GM19324 (cell line): ENCODE measurements around the gene TUBGCP6.
A peak's percentile ranks its signal among the peaks of the same experiment; 100 is the strongest.

Experiments
- ATAC-seq: cut with Tn5 transposase; IDR thresholded peaks from one replicate; pipeline ENCODE4 v1.9.1; 2021; ENCODE audit warnings: mild to moderate bottlenecking, moderate library complexity; ENCODE audit not compliant: unreplicated experiment, low FRiP score

The TUBGCP6 gene

DNA sequence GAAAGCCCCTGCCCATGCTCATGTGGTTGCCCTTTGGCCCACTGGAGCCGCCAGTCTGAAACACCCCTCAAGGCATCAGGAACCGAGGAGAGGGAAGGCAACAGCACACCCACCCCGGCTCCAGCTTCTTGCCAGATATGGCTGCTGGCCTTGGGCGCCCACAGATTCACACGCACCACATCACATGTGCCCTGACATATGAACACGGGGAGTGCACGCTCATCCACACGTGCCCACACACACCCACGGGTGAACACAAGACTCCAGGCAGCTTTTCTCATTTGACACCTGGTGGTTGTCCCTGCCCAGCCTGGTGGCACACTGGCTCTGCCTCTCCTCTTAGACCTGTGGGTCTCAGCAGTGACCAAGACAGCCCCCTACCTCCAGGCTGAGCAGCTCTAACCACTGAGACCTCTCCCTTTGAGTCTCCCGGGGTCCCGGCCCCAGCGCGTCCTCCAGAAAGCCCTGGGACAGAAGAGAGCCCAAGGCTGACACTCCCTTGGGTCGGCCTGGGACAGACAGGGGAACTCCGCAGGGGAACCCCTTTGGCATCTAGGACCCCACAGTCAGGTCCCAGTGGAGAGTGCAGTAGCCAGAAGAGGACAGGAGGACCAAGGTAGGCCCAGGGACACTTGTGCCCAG lies 19.4 kb upstream of the TUBGCP6 start:
- ATAC-seq, result no peak

DNA sequence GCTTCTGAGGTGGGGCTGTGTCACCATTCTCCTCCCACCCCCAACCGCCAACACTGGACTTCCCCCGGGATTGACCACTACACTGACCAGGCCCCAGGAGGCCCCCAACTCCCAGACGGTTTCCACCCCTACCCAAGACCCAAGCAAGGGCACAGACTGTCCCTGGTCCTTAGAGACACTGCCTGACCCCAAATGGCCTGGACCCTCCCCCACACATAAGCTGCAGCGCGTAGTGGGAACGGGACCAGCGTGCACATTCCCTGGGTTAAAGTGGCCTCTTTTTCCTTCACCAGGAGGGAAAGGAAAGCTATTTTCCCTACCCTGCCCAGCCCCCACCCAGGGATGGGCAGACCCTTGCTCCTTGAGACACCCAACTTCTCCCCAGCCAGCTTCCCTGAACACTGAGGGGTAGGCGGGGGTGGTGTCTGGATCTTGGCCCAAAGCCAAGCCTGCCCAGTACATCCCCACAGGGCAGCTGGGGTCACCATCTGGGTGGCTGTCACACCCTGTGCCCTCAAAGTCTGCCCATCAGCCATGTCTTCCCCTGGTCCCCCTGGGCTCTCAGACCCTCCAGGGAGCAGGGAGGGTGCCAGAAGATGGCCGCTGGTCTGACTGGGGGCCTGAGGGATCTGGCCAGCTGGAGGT lies 18.3 kb upstream of the TUBGCP6 start:
- ATAC-seq, result no peak

DNA sequence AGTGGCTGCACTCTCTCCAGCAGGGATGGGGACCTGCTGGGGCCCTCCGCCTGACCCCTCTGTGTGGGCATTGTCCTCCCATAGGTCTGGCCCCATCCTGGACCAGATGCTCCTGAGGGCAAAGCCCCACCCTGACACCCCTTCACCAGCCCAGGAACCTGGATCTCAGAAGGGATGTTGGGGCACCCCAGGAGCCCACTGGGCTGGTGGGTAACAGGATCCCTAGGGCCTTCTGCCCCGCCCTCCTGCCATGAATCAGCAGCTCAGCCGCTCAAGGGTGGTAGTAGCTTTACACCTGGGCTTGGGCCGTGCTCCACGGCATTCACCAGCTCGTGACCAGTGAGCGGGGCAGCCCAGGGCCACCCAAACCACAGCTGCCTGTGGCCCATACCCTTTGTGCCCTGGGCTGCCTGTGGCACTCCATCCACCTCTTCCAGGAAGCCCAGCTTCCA lies 17.7 kb upstream of the TUBGCP6 start:
- no peak for ATAC-seq

DNA sequence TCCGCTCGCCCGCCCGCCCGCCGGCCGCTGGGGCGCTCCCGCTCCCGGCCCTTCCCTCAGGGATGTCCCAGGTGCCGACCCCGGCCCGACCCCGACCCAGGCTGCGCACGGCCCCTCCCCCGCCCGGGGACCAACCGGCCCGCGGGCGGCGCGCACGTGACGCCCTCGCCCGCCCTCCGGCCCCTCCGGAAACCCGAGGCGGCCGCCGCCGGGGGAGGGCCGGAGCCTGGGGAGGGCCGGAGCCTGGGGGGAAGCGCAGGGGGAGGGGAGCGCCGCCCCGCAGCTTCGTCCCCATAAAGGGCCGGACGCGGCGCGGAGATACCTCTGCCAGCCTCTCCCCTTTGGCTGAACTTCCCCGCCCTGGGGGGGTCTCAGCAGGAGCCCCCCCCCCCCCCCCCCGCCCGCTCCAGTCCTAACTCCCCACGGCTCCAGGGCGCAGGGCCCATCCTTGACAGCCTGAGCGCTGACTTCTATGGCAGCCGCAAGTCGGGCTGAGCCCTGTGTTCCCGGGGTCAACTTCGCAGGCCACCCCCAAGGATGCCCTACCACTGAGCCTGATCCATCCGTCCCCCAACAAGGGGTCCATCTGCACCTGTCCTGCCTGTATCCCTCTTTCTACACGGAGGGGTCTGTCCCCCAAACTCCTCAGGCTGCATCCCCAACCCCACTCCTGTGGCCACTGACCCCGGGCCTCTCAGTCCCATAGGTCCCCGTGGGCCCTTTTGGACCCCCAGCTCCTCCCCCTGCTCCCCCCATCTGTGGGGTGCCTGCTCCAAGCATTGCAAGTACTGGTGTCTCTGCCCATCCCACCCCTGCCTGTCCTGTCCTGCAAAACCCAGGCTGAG lies 17.0 kb upstream of the TUBGCP6 start, which contains the start of gene MAPK12:
MAPK12 (minus strand) TSS at position 69 of the 845 bp plus-strand sequence. CDS start 174 bp downstream, outside the sequence.
- peak; percentile 47 for ATAC-seq

DNA sequence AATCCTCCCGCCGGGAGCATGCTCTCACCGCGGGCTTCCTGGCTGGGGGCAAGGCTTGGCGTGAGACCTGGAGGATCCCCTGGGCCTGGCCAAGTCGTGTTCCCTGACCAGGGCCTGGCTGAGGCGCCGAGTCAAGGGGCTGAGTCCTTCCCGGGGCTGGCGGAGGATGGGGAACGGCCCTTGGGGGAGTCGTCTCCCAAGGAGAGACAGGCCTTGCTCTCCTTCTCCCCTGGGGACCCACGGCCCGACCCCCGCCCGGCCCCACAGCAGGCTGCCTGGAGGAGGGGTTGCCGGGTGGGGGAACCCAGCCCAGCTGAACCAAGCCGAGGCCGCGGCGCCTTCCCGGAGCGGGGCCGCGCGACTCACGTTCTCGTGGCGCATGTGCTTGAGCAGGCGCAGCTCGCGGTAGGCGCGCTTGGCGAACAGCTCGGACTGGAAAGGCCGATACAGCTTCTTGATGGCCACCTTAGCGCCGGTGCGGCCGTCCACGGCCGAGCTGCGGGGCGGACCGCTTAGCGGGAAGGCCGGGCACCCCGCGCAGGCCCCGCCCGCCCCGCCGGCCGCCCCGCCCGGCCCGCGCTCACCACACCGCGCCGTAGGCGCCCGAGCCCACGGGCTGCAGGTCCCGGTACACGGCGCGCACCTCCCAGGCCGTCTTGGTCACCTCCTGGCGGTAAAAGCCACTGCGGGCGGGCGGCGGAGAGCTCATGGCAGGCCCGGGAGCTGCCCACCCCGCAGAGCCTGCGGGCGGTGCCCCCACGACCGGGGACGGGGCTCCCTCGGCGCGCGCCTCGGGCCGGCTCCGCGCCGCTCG lies 16.2 kb upstream of the TUBGCP6 start:
- ATAC-seq, result peak; percentile 26

DNA sequence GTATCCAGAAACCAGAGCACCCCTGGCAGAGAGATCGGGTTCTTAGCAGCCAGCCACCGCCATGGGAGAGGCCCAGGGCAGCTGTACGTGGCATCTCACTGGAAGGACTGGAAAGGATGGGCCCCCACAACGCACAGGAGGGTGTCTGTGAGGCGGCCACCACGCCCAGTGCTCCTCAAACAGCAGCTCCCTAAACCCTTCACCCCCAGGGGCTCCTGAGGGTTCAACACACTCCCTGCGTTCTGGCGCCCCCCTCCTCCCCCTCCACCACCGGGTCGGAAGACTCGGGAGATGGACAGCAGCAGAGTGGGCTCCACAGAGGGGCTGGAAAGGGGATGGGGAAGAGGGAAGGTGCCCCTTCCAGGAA lies 15.6 kb upstream of the TUBGCP6 start:
- no peak for ATAC-seq

DNA sequence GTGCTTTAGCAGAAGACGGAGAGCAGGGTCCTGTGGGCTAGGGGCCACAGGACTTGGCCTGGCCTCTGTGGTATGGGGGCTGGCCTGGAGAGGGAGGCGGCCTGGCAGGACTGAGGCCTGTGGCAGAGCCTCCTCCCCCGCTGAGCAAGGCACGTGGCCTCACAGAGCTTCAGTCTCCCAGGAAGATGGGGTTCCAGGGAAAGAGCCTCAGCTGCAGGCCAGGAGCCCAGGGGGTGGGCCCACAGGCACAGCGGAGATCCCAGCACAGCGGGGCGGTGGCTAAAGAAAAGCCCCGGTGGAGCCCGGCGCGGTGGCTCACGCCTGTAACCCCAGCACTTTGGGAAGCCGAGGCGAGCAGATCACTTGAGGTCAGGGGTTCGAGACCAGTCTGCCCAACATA lies 14.5 kb upstream of the TUBGCP6 start:
- ATAC-seq, result no peak

DNA sequence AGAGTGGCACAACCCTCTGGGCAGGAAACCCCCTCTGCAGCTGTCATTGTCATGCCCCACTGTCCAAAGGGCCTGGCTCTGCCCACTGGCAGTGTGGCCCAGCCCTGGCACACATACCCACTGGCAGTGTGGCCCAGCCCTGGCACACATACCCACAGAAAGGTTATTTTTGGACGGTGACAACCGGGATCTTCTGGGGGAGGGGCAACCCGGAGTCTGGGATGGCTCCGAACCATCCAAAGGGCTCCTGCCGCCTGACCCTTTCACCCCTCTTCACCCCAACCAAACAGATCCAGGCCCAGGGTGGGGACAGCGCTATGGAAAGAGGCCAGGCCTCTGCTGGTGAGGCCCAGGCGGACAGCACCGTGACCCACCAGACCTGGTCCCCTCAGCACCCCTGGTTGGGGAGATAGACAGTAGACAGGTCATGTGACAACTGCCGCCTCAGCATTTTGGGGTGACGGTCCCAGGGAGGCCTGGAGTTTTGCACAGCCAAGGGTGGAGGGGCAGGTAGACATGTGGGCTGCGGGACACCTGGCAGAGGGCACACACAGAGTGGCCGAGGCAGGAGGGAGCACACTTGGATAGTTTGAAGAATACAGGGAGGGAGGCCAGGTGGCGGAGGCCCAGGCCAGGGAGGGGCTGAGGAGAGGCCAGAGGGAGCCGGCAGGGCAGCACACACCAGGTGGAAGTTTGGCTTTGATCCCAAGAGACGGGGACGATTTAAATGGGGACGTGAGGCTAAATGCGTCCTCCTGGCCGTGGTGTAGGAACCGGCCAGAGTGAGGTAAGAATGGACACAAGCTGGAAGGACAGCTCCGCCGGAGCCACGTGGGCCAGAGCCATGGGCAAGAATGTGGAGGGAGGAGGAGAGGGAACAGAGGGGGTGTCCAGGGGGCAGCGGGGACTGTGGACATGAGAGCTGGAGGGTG lies 13.8 kb upstream of the TUBGCP6 start:
- no peak for ATAC-seq

DNA sequence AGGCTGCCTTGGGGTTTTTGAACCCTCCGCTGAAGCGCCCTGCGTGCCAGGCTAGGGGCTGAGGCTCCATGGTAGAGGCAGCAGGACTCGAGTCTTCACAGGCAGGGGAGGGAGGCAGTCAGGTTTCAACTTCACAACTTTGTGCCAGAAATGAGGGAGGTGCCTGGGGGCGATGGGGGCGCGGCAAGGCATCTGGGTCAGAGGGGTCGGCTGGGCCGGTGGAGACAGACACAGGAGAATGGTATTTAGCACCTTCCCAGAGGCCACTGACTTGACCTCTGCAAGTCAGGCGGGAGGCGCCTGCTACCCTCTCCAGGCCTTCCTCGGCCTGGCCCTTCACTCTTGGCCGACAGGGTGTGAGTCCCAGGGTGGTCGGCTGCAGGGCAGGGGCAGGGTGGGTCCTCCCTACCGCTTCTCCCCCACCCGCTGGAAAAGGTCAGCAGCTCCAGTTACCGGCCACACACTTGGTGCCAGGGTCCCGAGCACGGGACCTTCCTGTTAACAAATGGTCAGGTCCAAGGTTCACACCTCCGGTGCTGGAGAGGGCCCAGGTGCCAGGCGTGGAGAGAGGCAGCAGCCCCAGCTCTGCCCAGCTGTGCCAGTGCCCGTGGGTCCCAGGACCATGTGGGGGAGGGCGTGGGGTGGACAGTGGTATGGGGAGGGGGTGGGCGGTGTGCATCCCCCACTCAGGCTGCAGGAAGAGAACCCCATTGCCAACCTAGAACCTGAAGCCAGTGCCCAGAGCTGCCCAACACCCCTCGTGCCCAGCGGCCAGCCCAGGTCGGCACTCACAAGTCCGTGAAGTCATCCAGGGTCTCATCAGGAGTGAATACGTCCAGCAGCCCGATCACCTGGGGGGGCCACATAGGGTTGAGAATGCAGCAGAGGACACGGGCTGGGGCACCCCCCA lies 12.9 kb upstream of the TUBGCP6 start:
- no peak for ATAC-seq

DNA sequence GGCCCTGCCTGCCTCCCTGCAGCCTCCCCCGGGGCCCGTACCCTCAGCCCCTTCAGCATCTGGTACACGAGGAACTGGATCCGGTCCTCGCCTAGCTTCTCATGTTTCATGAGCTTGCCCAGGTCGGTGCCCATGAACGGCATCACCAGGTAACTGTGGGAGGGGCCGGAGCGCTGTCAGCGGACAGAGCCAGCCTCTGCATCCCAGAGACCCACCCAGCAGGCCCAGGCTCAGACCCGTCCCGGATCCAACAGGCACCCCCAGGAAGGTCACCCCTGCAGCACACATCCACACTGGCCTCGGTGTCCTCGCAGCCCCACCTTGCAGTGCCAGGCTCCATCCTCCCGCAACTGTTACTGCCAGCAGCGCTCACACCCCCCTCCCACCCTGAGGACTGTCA lies 12.2 kb upstream of the TUBGCP6 start:
- no peak for ATAC-seq

DNA sequence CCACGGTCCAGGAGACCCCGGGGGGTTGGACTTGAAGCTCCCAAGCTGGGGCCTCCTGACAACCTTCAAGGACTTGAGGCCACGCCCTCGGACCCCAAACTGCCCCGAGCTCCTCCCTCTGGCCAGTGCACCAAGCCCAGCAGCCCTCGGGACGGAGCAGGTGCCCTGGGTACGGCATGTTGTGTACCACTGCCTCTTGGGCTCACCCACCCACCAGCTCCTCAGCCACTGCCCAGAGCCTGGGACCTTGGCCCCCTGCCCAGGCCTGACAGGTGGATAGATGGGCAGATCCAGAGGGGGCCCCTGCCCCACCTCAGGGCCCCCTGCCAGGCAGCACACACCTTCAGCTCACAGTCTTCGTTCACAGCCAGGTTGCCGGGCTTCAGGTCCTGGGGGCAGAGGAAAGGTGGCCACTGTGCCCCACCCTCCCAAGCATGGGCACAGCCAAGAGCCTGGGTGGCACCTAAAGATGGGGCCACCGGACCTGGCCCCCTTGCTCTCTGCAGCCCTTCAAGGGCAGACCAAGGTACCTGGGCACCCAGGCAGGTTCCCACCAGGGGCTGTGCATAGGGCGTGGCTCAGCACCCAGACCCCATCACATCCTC lies 11.5 kb upstream of the TUBGCP6 start:
- ATAC-seq, result no peak

DNA sequence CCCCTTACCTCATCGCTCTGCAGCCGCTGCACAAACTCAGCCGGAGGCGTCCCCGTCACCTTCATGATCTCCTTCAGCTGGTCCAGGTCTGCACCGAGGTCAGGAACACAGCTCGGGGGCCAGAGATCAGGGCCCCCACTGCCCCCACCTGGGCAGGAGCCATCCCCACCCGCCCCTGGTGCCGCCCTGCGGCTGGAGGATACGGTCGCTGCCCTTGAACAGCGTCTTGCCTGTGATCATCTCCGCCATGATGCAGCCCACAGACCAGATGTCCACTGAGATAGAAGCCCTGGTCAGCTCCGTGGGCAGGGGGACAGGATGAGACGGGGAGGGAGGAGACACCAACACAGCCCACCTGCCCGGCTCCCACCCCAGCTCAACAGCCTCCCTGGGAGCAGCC lies 10.8 kb upstream of the TUBGCP6 start:
- no peak for ATAC-seq

DNA sequence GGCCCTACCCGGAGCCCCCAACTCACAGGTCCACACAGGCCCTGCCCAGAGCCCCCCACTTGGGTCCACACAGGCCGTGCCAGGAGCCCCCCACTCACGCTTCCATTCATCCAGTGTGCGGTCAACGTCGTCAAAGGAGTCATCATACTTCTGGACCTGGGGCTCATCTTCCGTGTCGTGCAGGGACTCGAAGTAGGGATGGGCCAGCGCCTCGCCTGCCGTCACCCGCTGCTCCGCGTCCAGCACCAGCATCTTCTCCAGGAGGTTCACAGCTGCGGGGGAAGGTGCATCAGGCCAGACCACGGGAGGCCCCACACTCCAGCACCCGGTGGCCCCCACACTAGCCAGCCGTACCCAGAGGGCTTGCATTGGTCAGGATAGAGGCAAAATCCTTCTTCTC lies 10.3 kb upstream of the TUBGCP6 start:
- no peak for ATAC-seq

DNA sequence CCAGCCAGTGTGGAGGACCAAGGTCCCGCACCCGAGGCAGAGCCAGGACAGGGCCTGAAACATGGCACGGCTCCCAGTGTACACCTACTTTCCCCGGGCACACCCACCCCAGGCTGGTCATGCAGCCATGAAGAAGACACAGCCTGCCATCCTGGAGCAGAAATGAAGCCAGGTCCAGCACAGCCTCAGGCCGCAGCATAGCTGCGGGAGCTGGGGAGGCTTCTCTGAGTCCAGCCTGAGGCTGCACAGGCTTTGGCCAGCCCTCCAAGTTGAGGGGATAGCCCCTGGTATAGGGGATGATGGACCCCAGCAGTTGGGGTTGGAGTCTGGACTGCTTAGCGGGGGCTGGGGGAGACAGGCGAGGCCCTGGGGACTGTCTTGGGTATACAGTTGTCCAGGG lies 9.1 kb upstream of the TUBGCP6 start:
- ATAC-seq, result no peak

DNA sequence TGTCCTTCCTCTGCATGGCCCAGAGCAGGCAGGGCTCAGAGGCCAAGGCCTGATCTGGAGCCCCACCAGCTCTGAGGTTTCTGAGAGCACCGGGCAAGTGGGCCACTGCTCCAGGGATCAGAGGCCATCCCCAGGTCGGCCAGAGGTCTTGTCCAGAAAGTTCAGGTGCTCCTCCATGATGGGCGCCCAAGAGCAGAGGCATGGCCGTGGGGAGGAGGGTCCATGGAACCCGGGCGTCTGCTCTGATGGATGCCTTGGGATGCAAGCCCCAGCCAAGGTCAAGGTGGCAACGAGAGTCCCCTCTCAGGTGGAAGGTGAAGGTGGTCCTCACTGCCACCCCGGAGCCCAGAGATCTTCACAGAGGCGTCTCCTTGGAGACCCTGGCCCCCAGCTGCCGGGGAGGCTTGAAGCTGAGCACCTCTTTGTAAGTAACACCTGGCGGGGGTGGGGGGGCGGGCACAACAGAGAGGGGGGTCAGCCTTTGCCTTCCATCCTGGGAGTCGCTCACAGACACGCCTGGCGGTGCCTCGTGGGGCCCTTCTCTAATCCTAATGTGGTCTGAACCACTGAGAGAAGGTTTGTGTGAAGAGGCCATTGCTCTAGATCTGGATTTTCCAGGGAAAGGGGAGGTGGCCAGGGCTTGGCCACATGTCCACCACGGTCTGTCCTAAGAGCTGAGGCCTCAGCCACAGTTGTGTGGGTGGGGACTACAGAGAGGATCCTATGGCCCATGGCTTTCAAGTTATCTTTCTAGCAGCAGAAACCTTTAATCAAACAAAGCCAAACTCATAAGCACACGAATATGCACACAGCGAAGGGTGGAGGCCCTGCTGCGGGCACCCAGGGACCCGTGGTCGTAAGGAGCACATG lies 8.5 kb upstream of the TUBGCP6 start:
- ATAC-seq, result no peak

DNA sequence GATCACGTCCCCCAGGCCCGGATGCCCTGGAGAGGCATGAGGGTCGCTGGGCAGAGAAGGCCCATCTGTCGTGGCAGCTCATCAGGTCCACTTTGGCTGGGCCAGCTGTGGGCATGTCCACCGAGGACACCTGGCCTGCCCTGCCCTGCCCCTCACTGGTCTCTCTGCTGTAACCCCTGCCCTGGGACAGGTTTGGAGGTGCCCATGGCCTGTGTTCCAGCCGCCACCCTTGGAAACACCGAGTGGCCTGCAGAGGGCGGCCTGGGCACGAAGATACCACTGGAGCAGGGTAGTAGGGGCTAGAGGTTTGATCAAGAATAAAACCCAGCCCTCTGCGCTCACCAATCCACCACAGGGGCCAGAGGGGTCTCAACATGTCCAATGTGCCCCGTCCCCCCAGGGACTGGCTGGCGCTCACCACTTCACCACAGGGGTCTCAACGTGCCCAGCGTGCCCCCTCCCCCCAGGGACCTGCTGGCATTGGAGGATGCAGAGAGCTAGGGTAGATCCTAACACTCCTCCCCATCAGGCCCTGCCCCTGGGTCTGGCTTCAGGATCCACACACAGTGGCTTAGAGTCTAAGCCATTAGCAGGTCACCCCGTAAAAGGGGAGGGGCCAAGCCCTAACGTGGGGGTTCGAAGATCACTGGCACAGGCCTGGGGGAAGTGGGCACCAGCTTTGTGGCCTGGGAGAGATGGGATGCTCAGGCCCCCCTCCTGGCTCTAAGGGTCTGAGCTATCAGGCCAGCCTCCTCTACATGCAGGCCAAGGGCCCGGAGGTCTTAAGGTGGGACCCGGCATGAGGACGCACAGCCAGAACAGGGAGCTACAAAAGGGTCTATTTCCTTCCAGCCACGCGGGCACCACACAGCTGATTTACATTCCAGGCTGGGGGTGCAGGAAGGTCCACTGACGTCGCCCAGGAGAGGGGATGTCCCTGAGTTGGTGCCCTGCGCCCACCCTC lies 7.5 kb upstream of the TUBGCP6 start:
- ATAC-seq, result no peak
